ENCODE data around the gene PSME4.
"Not testable (repeated sequence)": the region's sequence is repeated elsewhere in the genome, so short reads cannot be mapped to it uniquely, and the experiment has no call there.

The PSME4 gene

DNA sequence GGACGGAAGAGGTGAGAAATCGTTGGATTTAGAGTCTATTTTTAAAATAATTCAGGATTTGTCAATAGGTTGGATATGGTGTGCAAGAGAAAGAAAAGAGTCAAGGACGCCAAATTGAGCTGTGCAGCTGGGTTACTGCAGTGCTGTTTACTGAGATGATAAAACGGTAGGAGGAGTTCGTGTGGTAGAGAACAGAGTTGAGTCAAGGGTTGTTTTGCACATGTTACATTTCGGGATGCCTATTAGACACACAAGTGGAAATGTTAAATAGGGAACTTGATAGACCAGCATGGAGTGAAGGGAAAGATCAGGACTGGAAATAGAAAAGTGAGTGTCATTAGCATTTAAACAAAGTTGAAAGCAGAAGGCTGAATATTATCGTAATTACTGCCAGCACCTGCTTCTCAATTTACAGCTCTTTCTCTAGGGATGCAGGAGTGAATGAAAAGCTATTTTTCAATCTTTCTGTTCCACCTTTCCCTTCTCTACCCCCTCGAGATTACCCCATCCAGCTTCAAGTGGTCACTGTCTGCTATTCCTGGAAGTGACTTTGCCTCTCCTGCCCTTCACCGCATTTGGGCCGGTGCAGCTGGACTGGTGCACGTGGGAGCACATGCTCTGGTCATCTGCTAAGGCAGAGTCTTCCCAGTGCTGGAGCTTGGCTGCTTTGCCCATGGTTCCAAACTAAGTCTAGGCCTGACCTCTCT lies 141.4 kb downstream of the PSME4 start:
- DNase-seq (ENCODE audit: low read depth) = no peak

DNA sequence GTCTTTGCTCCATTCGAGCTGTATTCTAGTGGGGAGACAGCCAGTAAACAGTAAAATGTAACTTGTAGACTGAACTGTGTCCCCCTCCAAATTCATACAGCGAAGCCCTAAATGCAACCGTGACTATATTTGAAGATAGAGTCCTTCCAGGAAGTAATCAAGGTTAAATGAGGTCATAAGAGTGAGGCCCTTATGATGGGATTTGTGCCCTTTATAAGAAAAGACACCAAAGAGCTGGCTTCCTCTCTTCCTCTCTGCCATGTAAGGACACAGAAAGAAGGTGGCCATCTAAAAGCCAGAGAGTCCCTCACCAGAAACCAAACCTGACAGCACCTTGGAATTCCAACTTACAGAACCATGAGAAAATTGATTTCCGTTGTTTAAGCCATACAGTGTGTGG lies 142.5 kb downstream of the PSME4 start:
- no peak for DNase-seq (ENCODE audit: low read depth)

DNA sequence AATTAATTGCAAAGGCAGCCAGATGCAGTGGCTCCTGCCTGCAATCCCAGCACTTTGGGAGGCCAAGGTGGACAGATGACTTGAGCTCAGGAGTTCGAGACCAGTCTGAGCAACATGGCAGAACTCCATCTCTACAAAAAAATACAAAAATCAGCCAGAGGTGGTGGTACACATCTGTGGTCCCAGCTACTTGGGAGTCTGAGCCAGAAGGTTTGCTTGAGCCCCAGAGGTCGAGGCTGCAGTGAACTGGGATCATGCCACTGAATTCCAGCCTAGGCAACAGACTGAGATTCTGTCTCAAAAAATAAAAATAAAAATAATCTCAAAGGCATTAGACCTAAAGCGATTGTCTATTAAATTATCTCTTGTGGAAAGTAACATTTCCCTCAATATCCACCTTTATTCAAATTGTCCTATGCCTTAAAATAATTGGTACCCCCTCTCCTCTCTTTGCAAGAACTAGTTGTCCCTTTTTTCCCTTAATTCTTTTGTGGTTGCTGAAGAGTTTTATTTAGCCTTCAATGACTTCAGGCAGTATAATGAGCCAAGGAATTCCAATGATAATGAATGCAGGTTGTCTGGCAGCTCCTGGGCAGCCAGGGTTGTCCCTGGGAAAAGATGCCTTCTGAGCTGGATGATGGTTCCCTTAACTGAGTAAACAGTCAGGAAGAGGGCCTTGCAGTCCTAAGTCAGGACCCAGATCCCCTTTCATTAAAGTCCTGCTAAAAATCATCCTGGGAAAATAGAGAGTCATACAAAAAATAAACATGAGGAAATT lies 143.2 kb downstream of the PSME4 start:
- DNase-seq (ENCODE audit: low read depth) = no peak

DNA sequence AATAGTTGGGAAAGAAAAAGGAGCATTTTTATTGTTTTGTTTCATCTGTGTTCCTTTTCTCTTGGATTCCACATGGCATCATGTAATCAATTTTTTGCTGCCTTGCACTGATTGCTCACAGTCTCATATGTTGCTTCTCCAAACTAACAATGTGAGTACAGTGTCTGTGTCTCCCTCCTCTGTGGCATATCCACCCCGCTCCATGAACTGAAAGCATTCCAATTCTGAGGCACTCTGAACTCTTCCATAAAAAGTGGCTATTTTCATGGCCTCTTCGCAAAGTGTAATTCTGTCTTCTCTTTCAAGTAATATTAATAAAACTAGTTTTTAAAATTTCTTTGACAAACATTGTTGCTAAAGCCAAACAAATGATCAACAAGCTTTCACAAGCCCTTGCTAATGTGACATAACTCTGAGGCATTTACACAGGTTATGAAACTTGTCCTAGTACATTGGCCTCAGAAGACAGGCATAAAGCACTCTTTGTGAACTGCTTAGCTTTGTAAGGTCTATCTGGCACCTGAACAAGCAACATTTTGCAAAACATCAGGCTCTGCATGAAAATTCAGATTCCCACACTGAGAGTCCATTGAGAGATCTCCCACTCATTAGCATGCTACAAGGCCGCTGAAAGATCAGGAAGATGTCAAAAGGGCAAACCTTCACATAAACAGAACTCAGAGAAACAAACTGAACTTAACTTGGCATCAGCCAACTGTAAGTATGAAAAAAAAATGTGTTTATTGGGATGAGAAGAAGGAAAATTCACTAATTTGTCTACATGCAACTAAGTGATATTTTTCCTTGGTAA lies 144.0 kb downstream of the PSME4 start:
- DNase-seq (ENCODE audit: low read depth) = no peak

DNA sequence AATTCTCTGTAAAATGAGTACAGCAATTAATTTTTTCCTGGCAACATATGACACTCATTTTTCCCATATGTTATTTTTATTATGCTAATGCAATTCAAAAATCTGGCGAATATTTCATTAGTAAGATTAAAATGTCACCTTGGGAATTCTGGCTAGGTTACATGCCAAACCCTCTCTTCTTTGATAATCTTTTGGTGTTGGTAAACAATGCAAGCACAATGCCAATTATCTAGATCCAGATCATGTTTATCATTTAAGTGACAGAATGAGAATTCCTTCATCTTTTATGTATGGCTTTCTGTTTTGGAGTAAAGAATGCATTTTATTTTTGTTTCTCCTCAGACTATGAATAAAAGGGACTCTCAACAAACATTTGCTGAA lies 144.8 kb downstream of the PSME4 start:
- DNase-seq (ENCODE audit: low read depth) = no peak

DNA sequence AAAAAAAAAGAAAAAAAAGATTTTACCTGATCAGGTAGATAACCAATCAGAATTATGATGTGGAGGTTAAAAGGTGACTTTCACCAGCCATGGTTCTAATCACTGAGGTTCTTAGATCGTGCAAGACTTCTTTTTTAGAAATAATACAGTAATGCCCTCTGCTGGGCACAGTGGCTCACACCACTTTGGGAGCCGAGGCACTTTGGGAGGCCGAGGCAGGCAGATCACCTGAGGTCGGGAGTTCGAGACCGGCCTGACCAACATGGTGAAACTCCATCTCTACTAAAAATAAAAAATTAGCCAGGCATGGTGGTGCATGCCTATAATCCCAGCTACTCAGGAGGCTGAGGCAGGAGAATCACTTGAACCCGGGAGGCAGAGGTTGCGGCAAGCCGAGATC lies 147.2 kb downstream of the PSME4 start:
- not testable (repeated sequence) for DNase-seq (ENCODE audit: low read depth)

DNA sequence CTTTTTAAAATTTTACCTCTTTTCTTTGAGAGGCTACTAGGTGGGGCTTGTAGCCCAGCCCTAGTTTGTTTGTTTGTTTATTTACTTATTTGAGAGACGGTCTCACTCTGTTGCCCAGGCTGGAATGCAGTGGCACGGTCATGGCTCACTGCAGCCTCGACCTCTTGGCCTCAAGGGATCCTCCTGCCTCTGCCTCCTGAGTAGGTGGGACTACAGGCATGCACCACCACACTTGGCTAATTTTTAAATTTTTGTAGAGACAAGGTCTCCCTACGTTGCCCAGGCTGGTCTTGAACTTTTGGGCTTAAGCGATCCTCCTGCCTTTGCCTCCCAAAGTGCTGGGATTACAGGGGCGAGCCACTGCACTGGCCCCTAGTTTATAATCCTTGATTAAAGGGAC lies 149.0 kb downstream of the PSME4 start:
- no peak for DNase-seq (ENCODE audit: low read depth)

DNA sequence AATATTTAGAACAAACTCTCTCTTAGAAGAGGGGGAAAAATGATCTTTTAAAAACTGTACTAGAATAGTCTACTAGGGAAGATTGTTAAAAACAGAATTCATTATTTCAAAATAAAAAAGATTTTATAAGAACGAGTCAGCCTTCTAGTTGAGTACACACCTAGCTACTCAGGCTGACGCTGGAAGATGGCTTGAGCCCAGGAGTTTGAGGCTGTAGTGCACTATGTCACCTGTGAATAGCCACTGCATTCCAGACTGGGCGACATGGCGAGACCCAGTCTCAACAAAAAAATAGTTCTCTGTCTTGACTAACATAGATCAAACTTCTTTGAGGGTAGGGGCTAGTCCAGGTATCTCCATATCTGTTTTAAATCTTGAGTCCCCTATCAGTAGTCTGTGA lies 150.1 kb downstream of the PSME4 start:
- DNase-seq (ENCODE audit: low read depth) = no peak

DNA sequence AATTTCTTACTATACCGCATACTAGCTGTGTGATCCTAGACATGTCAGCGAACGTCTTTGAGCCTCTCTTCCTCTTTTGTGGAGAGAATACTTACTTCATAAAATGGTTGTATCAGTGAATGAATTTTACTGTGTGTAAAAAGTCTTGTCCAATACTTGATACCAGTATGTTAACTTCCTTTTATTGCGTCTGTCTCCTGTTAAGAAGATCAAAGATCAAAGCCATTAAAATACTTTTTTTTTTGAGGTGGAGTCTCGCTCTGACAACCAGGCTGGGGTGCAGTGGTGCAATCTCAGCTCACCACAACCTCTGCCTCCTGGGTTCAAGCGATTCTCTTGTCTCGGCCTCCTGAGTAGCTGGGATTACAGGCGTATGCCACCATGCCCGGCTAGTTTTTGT lies 150.7 kb downstream of the PSME4 start:
- no peak for DNase-seq (ENCODE audit: low read depth)

DNA sequence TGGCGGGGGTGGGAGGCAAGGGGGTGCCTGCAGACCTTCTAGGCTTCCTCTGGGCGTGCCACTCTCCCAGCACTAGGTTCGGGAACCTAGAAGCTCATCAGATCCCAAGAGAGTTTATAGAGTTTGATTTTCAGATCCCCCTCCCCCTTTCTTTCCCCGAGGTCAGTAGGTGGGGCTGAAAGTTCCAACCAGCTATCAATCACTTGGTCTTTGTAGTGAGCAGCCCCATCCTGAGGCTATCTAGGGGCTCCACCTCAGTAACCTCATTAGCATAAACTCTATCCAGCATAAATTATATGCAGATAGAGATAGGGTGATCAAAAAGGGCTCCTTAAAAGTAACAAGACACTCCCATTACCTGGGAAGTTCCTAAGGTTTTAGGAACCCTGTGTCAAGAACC lies 151.2 kb downstream of the PSME4 start:
- no peak for DNase-seq (ENCODE audit: low read depth)

DNA sequence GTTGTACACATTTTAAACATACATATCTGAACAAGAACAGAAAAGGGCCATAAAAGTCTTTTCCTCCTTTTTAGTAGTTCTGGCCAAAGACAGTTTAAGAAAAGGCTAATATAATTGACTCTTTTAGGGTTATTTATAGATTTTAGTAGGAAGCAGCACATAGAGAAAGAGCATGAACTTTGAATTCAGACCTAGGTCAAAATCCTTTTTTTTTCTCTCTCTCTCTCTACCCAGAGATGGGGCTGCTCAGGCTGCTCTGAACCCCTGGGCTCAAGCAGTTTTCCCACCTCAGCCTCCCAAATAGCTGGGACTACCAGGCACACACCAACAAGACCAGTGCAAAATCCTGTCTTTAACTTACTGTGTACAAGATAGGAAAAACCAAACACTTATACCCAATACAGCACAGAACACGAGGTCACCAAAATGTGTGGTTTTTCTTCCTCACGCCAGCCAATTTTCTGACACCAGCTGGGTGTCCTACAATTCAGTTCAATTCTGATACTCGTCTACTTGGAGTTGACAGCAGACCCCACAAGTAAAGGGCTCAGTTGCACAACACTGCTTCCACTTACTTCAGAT lies 151.8 kb downstream of the PSME4 start:
- DNase-seq (ENCODE audit: low read depth) = no peak

All from HS-5 (cell line).